Mesenchymal stem cell (in vitro differentiated cells and primary cell): Measurements from ENCODE around the gene DIP2C.

ENCODE experiments used
- DNase-seq: peaks from one replicate; pipeline ENCODE4 v3.0.0-alpha.2; 2013
- H2AFZ ChIP-seq: one replicate; pipeline ENCODE4 v1.6.1; 2013; ENCODE audit warnings: low read depth, mild to moderate bottlenecking, control low read depth, inconsistent platforms, low read length, moderate library complexity
- H2AK5ac ChIP-seq: 2 replicates; pipeline ENCODE4 v1.6.1; 2013; ENCODE audit warnings: low read length, moderate library complexity, mild to moderate bottlenecking, inconsistent platforms; ENCODE audit not compliant: severe bottlenecking
- H2BK120ac ChIP-seq: one replicate; pipeline ENCODE4 v1.6.1; 2013; ENCODE audit warnings: low read depth, mild to moderate bottlenecking, inconsistent platforms, low read length, moderate library complexity
- H2BK12ac ChIP-seq, 2 experiments: one replicate each; pipeline ENCODE4 v1.6.1; 2013; ENCODE audit warnings: inconsistent platforms in 2 of 2, low read length in 2 of 2, mild to moderate bottlenecking in 2 of 2, moderate library complexity in 2 of 2, control low read depth in 1 of 2
- H2BK15ac ChIP-seq: one replicate; pipeline ENCODE4 v1.6.1; 2013; ENCODE audit warnings: mild to moderate bottlenecking, low read depth, inconsistent platforms; ENCODE audit not compliant: poor library complexity, severe bottlenecking
- H2BK5ac ChIP-seq: 2 replicates; pipeline ENCODE4 v1.6.1; 2013; ENCODE audit warnings: low read depth, mild to moderate bottlenecking, low read length, control low read depth, inconsistent platforms; ENCODE audit not compliant: poor library complexity, severe bottlenecking
- H3K14ac ChIP-seq, 2 experiments: one replicate each; pipeline ENCODE4 v1.6.1; 2013; ENCODE audit warnings: inconsistent platforms in 2 of 2, low read length in 2 of 2, control low read depth in 1 of 2, mild to moderate bottlenecking in 1 of 2, moderate library complexity in 1 of 2
- H3K18ac ChIP-seq, 2 experiments: one replicate each; pipeline ENCODE4 v1.6.1; 2013; ENCODE audit warnings: inconsistent platforms in 2 of 2, low read length in 2 of 2, control low read depth in 1 of 2, low read depth in 1 of 2, mild to moderate bottlenecking in 1 of 2
- H3K23ac ChIP-seq, 2 experiments: one replicate each; pipeline ENCODE4 v1.6.1; 2013; ENCODE audit warnings: inconsistent platforms in 2 of 2, low read length in 2 of 2, mild to moderate bottlenecking in 2 of 2, moderate library complexity in 2 of 2, control low read depth in 1 of 2
- H3K27ac ChIP-seq: 2 replicates; pipeline ENCODE4 v1.5.1; 2013; ENCODE audit warnings: mild to moderate bottlenecking, moderate library complexity, low read length, control low read depth, inconsistent platforms; ENCODE audit not compliant: poor library complexity, severe bottlenecking
- H3K27me3 ChIP-seq, 2 experiments: 2 replicates each; pipeline versions ENCODE4 v1.6.1 to v1.7.0; 2013; ENCODE audit warnings: low read length in 2 of 2, mild to moderate bottlenecking in 2 of 2, moderate library complexity in 2 of 2, control low read depth in 1 of 2, inconsistent platforms in 1 of 2; ENCODE audit not compliant: control insufficient read depth in 1 of 2, insufficient read depth in 1 of 2
- H3K36me3 ChIP-seq, 2 experiments: 2 replicates each; pipeline versions ENCODE4 v1.6.1 to v1.7.0; 2013; ENCODE audit warnings: low read length in 2 of 2, control low read depth in 1 of 2, inconsistent platforms in 1 of 2, low read depth in 1 of 2, mild to moderate bottlenecking in 1 of 2; ENCODE audit not compliant: insufficient read depth in 2 of 2, control insufficient read depth in 1 of 2
- H3K4ac ChIP-seq, 2 experiments: one replicate each; pipeline ENCODE4 v1.6.1; 2013; ENCODE audit warnings: inconsistent platforms in 2 of 2, low read length in 2 of 2, mild to moderate bottlenecking in 2 of 2, moderate library complexity in 2 of 2, control low read depth in 1 of 2, low read depth in 1 of 2
- H3K4me1 ChIP-seq: 2 replicates; pipeline ENCODE4 v1.6.1; 2013; ENCODE audit warnings: low read depth, low read length, control low read depth; ENCODE audit not compliant: control insufficient read depth, insufficient read depth
- H3K4me2 ChIP-seq: 2 replicates; pipeline ENCODE4 v1.6.1; 2013; ENCODE audit warnings: low read length, mild to moderate bottlenecking, inconsistent platforms; ENCODE audit not compliant: poor library complexity, severe bottlenecking
- H3K4me3 ChIP-seq, 2 experiments: 2 replicates each; pipeline versions ENCODE4 v1.5.1 to v1.7.0; 2013; ENCODE audit warnings: low read length in 2 of 2, mild to moderate bottlenecking in 2 of 2, control low read depth in 1 of 2, low read depth in 1 of 2; ENCODE audit not compliant: insufficient read depth in 1 of 2
- H3K79me1 ChIP-seq: replicated peaks from 2 replicates; pipeline ENCODE4 v1.6.1; 2013; ENCODE audit warnings: mild to moderate bottlenecking, control low read depth, low read length, inconsistent platforms; ENCODE audit not compliant: poor library complexity, severe bottlenecking
- H3K9ac ChIP-seq: 2 replicates; pipeline ENCODE4 v1.7.0; 2013; ENCODE audit warnings: mild to moderate bottlenecking, low read length, moderate library complexity
- H3K9me3 ChIP-seq: 2 replicates; pipeline ENCODE4 v1.7.0; 2013; ENCODE audit warnings: mild to moderate bottlenecking, low read length; ENCODE audit not compliant: control insufficient read depth
- H4K8ac ChIP-seq: one replicate; pipeline ENCODE4 v1.6.1; 2013; ENCODE audit warnings: inconsistent platforms, mild to moderate bottlenecking, low read length, moderate library complexity
- H4K91ac ChIP-seq: one replicate; pipeline ENCODE4 v1.6.1; 2013; ENCODE audit warnings: mild to moderate bottlenecking, low read length, inconsistent platforms
- WGBS: methylation state at CpG from one replicate; pipeline ENCODE4 v1.1.7; 2013; ENCODE audit warnings: mixed read lengths; 5-methylcytosine and 5-hydroxymethylcytosine counted together

DIP2C gene

GRCh38 chr10:600876-601659, 88.4 kb downstream of the DIP2C start:
- H3K4me2 ChIP-seq = no peak overlapping the region
- no peak overlapping the region for H3K9ac ChIP-seq
- peak overlapping the region; percentile 44 for H4K91ac ChIP-seq

GRCh38 chr10:600234-600633, 89.2 kb downstream of the DIP2C start:
- Histone ChIP-seq H3K9ac (no peak overlapping the region), H4K91ac (peak overlapping the region; percentile 77), H3K27me3 (no peaks in the 10 kb centered on the region), H2BK12ac (peak overlapping the region; percentile 81 to 84), H3K14ac (peak overlapping the region in 1 of 2 experiments; percentile 45), H2BK15ac (peak overlapping the region; percentile 82), H2AFZ (no peak overlapping the region), H3K27ac (no peak overlapping the region), H3K4ac (peak overlapping the region in 1 of 2 experiments; percentile 40), H3K4me3 (no peak overlapping the region), H2BK120ac (peak overlapping the region; percentile 0), H3K79me1 (peaks cover 46% of the 10 kb centered on the region), H3K4me1 (peaks cover 42% of the 10 kb centered on the region), H4K8ac (peak overlapping the region; percentile 43), H3K23ac (no peak overlapping the region), H3K9me3 (no peaks in the 10 kb centered on the region), H3K36me3 (peaks cover 0 to 9% of the 10 kb centered on the region in 2 experiments), H3K18ac (peak overlapping the region; percentile 31 to 53), H2AK5ac (peak overlapping the region; percentile 75), H3K4me2 (no peak overlapping the region), H2BK5ac (peak overlapping the region; percentile 75)
- DNase-seq = no peak
- WGBS = 98% methylated on average over 15 of the region's 15 CpGs

More at GRCh38 chr10:600876-601659, 88.4 kb downstream of the DIP2C start:
- Histone ChIP-seq H3K14ac (peak overlapping the region in 1 of 2 experiments; percentile 74), H3K18ac (peak overlapping the region; percentile 45 to 92), H3K9me3 (no peaks in the 10 kb centered on the region), H3K4me3 (no peak overlapping the region), H3K27me3 (no peaks in the 10 kb centered on the region), H2BK5ac (peak overlapping the region; percentile 77), H2BK12ac (peak overlapping the region; percentile 84 to 87), H3K27ac (peak overlapping the region; percentile 19), H2BK120ac (no peak overlapping the region), H3K4ac (peak overlapping the region; percentile 24 to 66), H2AK5ac (peak overlapping the region; percentile 90), H3K36me3 (peaks cover 0 to 9% of the 10 kb centered on the region in 2 experiments), H3K79me1 (peaks cover 50% of the 10 kb centered on the region), H3K4me1 (peaks cover 42% of the 10 kb centered on the region), H2BK15ac (no peak overlapping the region), H3K23ac (peak overlapping the region in 1 of 2 experiments; percentile 46), H4K8ac (peak overlapping the region; percentile 94), H2AFZ (no peak overlapping the region)
- WGBS = 80% methylated on average over 10 of the region's 11 CpGs
- no peak for DNase-seq

- Histone ChIP-seq H3K36me3 (peaks cover 0 to 11% of the 10 kb centered on the region in 2 experiments), H4K8ac (peak overlapping the region; percentile 35), H3K9me3 (no peaks in the 10 kb centered on the region), H3K23ac (no peak overlapping the region), H3K4me1 (peaks cover 42% of the 10 kb centered on the region), H4K91ac (peak overlapping the region; percentile 77), H2AK5ac (peak overlapping the region; percentile 75), H2BK5ac (peak overlapping the region; percentile 44), H2BK120ac (no peak overlapping the region), H3K4me3 (no peak overlapping the region), H3K9ac (no peak overlapping the region), H3K14ac (no peak overlapping the region), H3K4me2 (no peak overlapping the region), H2BK15ac (no peak overlapping the region), H3K79me1 (peaks cover 46% of the 10 kb centered on the region), H2AFZ (no peak overlapping the region), H2BK12ac (peak overlapping the region; percentile 66 to 84), H3K4ac (peak overlapping the region; percentile 1 to 68), H3K27me3 (no peaks in the 10 kb centered on the region), H3K27ac (peak overlapping the region; percentile 99), H3K18ac (peak overlapping the region; percentile 25 to 53)
- WGBS = 98% methylated on average over 9 of the region's 9 CpGs
- DNase-seq = no peak
Observed at GRCh38 chr10:599767-600166, 89.7 kb downstream of the DIP2C start.

GRCh38 chr10:598415-599170, 90.9 kb downstream of the DIP2C start:
- no peak overlapping the region for H3K23ac ChIP-seq
- no peak overlapping the region for H3K4me3 ChIP-seq
- WGBS = 40% methylated on average over 16 of the region's 17 CpGs
- H2BK5ac ChIP-seq = peak overlapping the region; percentile 94
- H3K9ac ChIP-seq = peak overlapping the region; percentile 52
- peak overlapping the region; percentile 97 for H2AK5ac ChIP-seq
- H2BK12ac ChIP-seq = peak overlapping the region; percentile 71 to 96
- peak overlapping the region; percentile 90 for H4K8ac ChIP-seq
- H4K91ac ChIP-seq = peak overlapping the region; percentile 99
- H3K4ac ChIP-seq = peak overlapping the region; percentile 3 to 12
- H3K27me3 ChIP-seq = no peaks in the 10 kb centered on the region
- H2BK15ac ChIP-seq = no peak overlapping the region
- peak overlapping the region; percentile 12 for H2BK120ac ChIP-seq
- peak; percentile 96 for DNase-seq
- H3K14ac ChIP-seq = peak overlapping the region in 1 of 2 experiments; percentile 35
- H2AFZ ChIP-seq = no peak overlapping the region
- H3K27ac ChIP-seq = peak overlapping the region; percentile 99
- H3K4me1 ChIP-seq = peaks cover 44% of the 10 kb centered on the region
- peaks cover 48% of the 10 kb centered on the region for H3K79me1 ChIP-seq
- no peaks in the 10 kb centered on the region for H3K9me3 ChIP-seq
- H3K18ac ChIP-seq = peak overlapping the region; percentile 91 to 97
- H3K4me2 ChIP-seq = peak overlapping the region; percentile 23
- peaks cover 0 to 13% of the 10 kb centered on the region in 2 experiments for H3K36me3 ChIP-seq
